SW 1271 (cell line): ENCODE data around the gene CUBN.

Experiments
- DNase-seq, 2 experiments: peaks; one replicate each; lab custom pipeline; 2025; lab: John Stamatoyannopoulos, UW

CUBN gene

DNA sequence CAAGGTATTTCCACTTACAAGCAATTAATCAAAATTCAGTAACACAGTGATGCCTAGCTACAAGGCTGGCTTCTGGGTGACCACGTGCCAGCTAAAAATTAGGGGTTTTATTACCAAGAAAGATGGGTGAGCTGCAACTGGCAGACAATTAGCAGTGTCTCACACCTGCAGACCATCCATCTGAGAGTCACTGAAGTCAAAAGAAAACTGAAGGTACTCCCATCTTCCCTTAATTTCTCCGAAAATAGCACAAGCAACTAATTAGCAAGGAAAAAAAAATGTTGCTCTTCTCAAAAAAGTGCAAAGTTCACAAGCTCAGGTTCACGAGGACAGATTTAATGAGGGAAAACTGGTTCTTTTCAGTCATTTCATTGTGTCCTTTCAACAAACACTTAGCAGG, 340.8 kb downstream of the CUBN start:
- DNase-seq: no peak

DNA sequence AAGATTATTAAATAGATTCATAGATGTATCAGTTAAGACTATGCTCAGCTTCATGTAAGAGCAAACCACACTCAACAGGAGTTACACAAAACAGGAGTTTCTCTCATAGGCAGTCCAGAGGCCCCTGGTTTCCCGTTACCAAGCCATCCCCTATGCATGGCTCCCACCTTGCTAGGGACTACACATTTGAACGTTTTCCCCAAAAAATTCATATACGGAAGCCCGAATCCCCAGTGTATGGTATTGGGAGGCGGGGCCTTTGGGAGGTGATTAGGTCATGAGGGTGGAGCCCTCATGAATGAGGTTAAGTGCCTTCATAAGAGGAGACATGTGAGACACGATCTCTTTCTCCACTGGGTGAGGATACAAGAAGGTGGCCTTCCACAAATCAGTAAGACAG, 341.5 kb downstream of the CUBN start:
- no peak for DNase-seq

DNA sequence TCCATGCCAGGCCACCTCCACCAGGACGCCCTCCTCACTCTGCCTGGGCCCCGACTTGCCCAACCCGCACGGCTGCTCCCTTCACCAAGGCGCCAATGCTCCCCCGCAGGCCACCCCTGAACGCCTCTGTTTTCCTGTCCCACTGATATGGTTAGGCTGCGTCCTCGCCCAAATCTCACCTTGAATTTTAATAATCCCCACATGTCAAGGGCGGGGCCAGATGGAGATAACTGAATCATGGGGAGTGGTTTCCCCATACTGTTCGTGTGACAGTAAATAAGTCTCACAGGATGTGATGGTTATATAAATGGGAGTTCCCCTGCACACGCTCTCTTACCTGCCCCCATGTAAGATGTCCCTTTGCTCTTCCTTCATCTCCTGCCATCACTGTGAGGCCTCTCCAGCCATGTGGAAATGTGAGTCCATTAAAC, 342.2 kb downstream of the CUBN start:
- no peak for DNase-seq

DNA sequence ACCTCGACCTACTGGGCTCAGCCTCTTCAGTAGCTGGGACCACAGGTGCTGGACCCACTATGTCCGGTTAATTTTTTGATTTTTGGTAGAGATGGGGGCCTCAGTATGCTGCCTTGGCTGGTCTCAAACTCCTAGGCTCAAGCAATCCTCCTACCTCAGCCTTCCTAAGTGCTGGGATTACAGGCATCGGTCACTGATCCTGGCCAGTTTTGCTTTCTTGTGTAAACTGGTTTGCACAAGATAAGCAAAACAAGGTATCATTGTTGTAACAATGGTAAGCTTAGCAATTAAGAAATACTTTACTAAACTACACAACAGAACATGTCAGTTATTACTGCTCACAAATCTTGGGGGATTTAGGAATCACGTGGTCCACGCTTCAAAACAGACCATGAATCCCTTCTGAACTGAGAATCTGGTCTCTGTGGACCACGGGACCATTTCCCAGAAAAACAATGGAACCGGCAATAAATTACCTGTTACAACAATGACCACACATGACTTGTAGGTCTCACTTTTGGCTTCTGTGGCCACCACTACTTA, 349.2 kb downstream of the CUBN start:
- DNase-seq: no peak

DNA sequence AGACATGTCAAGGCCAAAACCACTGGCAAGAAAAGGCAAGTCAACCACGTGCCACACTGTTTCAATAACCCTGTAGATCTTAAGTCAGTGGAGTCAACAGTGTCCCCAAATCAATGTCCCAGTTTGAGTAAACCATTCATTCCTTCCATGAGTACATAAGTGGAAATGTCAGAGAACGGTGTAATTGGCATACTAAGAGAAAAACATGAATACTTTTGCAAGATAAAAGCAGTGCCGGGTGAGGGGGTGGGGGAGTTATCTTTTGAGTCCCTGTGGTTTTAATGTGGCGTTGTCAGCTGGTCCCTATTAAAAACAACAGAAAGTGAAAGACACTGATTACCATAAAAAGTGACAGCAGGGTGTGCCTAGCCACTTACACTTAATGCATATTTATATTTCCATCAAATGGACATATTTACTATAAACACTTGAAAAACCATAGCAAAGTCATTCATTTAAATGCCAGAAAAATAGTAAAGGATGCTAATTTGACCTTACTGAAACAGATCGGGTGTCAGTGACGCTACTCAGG, 350.2 kb downstream of the CUBN start:
- DNase-seq: no peak

DNA sequence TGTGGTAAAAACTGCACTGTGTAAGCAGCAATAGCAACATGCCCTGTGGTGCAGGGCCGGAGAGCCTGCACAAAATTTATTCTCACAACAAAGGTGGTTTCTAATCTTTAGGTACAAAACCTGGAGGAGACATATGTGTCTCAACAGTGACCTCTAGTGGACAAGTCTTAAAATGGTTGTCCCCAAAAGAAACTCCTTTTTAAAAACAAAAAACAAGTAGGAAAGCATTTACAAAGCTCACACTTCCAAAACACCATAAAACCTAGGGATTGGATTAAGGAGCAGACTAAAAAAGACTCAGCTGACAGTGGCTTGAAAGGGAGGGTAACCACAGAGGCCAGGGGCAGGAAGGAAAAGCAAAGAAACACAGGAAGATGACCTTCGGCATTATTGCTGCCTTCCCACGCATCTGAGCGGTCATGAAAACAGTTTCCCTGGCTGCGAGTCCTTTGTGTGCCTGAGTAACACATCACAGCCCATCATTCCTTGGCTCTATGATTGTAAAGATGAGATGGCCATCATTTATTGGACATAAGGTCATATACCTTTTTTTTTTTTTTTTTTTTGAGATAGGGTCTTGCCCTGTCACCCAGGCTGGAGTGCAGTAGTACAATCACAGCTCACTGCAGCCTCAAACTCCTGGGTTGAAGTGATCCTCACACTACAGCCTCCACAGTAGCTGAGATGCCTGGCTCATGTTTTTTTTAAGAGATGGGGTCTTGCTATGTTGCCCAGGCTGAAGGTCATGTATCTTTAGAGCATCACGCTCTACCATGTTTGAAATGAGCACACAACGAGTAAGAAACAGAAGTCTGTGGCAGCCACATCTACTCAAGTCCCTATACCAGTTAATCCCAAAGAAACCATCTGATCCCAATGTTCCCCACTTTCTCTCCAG, 351.9 kb downstream of the CUBN start:
- peak in 1 of 2 experiments; percentile 35 for DNase-seq

DNA sequence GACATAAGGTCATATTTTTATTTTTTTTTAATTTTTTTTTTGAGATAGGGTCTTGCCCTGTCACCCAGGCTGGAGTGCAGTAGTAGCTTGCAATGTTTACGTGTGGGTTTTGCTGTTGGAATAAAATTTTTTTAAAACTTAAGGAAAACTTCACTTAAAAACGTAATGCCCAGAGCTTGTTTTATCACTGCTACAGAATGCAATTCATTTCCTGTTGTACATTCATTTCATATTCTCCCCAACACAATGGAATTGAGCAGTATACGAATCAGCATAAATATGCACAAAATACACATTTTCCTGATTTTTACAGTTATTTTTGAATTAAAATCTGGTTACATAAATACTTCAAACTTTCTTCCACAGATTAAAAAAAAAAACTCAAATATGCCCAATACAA, 352.7 kb downstream of the CUBN start:
- no peak for DNase-seq
